H4 (cell line): ENCODE data around the gene COL20A1. TPM values are rescaled to one million over a fixed set of nuclear protein-coding genes. Genes with fewer than 3 reads are reported as not detected.

ENCODE experiments used
- DNase-seq: peaks from one replicate; pipeline ENCODE4 v3.0.0-alpha.2; 2015; ENCODE audit warnings: low spot score
- total RNA-seq: library from RNA; depleted of rRNA; stranded (reverse); fragments of >200 nt; shearing (Covaris generic); gene quantifications from 2 replicates; pipeline ENCODE4 v1.2.3, GENCODE V29; 2014

The COL20A1 gene
- total RNA-seq, 1 experiment from 2014 or later: 0.27 TPM

GRCh38 chr20:63347950-63348827, 55.2 kb downstream of the COL20A1 start:
- no peak for DNase-seq

GRCh38 chr20:63348828-63349515, 56.0 kb downstream of the COL20A1 start:
- DNase-seq: no peak

GRCh38 chr20:63349516-63349895, 56.5 kb downstream of the COL20A1 start:
- DNase-seq: no peak

- no peak for DNase-seq
These were observed 57.2 kb downstream of the COL20A1 start for GRCh38 chr20:63350196-63350595.

- DNase-seq: no peak
These were observed 57.8 kb downstream of the COL20A1 start for GRCh38 chr20:63350597-63351325.

- DNase-seq: no peak
These were observed 58.3 kb downstream of the COL20A1 start for GRCh38 chr20:63351326-63351700.

- DNase-seq: no peak
These were observed 59.0 kb downstream of the COL20A1 start for GRCh38 chr20:63351811-63352591.

- DNase-seq: no peak
These were observed 59.8 kb downstream of the COL20A1 start for GRCh38 chr20:63352811-63353221.

GRCh38 chr20:63354636-63355350, 61.8 kb downstream of the COL20A1 start:
- DNase-seq: no peak

- no peak for DNase-seq
These were observed 62.9 kb downstream of the COL20A1 start for GRCh38 chr20:63355781-63356295.

GRCh38 chr20:63356511-63356910, 63.5 kb downstream of the COL20A1 start:
- no peak for DNase-seq

GRCh38 chr20:63356931-63357879, 64.2 kb downstream of the COL20A1 start:
- no peak for DNase-seq

- DNase-seq: no peak
These were observed 65.2 kb downstream of the COL20A1 start for GRCh38 chr20:63357921-63358905.

- DNase-seq: no peak
These were observed 66.4 kb downstream of the COL20A1 start for GRCh38 chr20:63359164-63359934.

GRCh38 chr20:63359937-63360849, 67.2 kb downstream of the COL20A1 start:
- no peak for DNase-seq

GRCh38 chr20:63360850-63361518, 68.0 kb downstream of the COL20A1 start, which contains the start of gene CHRNA4:
Gene CHRNA4 (minus strand): TSS chr20:63361349. CDS start chr20:63361165, 184 bp downstream.
- DNase-seq: no peak
